ENCODE results near the gene NFIA.
"Not testable (repeated sequence)": the region's sequence is repeated elsewhere in the genome, so short reads cannot be mapped to it uniquely, and the experiment has no call there.

Gene NFIA

GRCh38 chr1:61058483-61059245 lies 23.7 kb upstream of the NFIA start:
- DNase-seq (ENCODE audit: low read depth in 2 of 2) = no peak

- not testable (repeated sequence) for DNase-seq (ENCODE audit: low read depth in 2 of 2)
Observed at GRCh38 chr1:61061601-61062000, 20.8 kb upstream of the NFIA start.

DNA sequence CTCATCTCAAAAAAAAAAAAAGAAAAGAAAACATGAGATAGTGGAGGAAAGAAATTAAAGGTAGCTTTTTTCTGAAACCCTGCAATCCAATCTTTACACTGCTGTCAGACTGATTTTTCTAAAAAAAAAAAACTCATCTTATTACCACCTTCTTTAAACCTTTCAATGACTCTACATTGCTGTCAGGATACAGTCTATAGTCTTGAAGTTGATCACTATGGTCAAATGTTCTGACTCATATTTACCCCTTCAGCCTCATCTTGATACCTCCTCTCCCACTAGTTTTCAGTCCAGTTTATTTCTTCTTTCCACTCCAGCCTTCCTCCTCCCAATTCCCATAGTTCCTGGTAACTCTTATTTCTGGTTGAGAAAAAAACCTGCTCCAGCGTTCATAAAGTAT lies 17.7 kb upstream of the NFIA start:
- no peak for DNase-seq (ENCODE audit: low read depth in 2 of 2)

DNA sequence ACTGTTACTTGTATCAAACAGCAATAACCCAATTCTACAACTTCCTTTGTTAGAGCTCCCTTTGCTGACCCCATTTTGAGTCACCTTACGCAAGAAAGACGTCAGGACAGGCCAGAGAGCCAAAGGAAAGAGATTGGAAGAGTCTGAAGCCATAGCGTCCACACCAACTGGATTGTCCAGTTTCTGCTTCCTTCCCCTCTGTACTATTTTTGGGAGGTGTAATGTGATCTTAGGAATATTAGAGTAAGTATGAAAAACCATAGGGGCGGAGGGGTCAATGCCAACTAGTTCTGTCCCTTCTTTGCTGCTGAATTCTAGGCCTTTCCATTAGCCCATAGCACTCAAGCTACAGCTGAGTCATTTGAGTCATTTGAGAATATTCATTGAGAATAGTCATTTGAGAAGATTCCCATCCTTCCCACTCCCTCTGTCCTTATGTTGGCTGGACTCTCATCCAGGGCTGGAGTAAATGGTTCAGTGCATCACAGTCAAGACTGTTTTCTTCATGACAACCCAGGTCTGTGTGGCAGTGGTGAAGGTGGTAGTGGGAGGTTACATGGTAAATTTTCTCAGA lies 14.8 kb upstream of the NFIA start:
- DNase-seq (ENCODE audit: low read depth in 2 of 2) = no peak

GRCh38 chr1:61070054-61070453 lies 12.3 kb upstream of the NFIA start:
- DNase-seq (ENCODE audit: low read depth in 2 of 2) = no peak

- DNase-seq (ENCODE audit: low read depth in 2 of 2) = no peak
Observed at GRCh38 chr1:61071205-61072130, 10.9 kb upstream of the NFIA start.

- DNase-seq (ENCODE audit: low read depth in 2 of 2) = no peak
Observed at GRCh38 chr1:61073871-61074270, 8.5 kb upstream of the NFIA start.

GRCh38 chr1:61075833-61076232 lies 6.5 kb upstream of the NFIA start:
- DNase-seq (ENCODE audit: low read depth in 2 of 2) = not testable (repeated sequence)

- DNase-seq (ENCODE audit: low read depth in 2 of 2) = peak; percentile 51 to 67
Observed at GRCh38 chr1:61076728-61077675, 5.4 kb upstream of the NFIA start.

GRCh38 chr1:61077676-61078541 lies 4.5 kb upstream of the NFIA start:
- DNase-seq (ENCODE audit: low read depth in 2 of 2) = peak; percentile 83 to 90

DNA sequence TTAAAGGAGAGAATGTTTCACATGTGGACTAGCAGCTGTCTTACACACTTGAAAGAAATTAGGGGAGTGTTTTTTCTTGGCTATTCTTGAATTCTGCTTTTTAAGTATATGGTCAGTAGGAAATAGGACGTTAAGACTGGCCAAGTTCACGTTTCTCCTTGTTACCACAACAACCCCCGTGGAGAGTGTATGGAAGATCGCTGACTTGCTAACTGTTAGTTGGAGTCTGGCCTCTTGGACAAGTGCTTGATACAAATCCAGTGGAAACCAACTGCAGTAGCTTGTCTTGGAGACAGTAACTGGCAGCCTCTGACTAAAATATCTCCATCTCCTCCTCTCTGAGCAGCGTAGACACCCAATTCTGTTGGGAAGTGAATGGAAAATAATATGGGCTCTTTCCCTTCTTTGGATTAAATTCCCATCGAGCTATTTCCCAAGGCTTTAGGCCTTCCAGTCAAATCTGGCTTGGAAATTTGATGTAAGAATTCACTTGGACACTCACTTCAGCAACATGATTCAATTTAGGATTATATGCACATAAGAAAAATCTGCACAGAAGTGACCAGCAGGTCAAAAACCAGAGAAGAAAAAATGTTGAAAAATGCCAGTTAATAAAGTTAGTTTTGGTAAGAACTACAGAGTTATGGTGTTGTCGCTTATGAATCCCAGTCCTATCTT lies 3.6 kb upstream of the NFIA start:
- DNase-seq (ENCODE audit: low read depth in 2 of 2) = no peak

DNA sequence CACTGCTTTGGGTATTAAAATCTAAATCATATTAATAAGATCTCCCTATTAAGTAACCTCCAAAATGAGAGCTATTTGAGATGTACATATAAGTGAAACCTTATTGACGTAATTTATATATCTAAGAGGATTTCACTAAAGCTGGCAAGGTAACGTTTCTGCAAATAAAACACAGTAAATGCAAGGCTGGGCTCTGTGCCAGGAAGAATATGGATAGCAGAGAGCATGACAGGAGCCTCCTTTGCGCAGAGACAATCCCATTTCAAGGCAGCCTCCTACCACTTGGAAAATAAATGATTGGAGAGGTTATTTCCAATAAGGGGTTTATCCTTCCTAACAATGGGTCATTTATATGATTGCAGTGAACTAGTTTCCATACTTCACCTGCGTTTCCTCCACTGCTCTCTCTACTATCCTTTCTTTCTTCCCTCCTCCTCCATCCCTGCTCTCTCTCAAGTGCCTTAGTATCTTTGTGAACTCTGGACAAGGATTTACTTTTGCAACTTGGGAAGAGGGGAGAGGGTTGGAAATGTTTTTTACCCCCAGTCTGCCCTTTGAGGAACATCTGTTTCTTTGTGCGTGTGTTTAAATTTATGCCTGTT lies 3.0 kb upstream of the NFIA start:
- DNase-seq (ENCODE audit: low read depth in 2 of 2) = no peak

- no peak for DNase-seq (ENCODE audit: low read depth in 2 of 2)
Observed at GRCh38 chr1:61079898-61080336, 2.4 kb upstream of the NFIA start.

DNA sequence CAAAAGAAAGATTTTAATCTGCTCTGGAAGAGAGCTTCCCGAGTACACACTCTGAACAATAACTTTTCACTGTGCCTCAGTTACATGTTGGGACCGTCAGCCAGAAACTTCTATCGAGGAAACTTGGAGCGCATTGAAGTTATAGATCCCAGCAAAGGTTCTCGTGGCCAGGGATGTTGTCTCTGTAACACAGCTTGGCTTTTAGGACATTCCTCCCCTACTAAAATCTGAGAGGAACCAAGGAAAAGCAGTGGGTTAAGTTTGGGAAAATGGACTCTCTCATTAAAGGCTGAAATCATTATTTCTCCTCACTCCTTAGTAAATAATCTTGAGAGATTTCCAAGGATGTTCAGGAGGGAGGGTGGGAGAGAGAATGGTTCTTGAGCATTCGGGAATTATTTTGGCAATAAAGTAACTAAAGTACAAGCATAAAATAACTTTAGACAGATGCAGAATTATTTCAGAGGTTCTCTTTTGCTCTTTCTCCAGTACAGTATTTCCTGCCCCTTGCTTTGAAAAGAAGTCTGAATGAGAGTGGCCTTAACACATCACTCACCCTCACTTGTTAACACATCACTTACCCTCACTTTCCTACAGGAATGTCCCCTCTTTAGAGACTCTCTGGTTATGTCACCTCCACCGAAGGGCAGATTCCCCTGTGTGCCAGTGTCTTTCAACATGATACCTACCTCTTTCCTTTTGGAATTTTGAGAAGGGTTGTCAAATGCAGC lies 1.8 kb upstream of the NFIA start:
- no peak for DNase-seq (ENCODE audit: low read depth in 2 of 2)

- DNase-seq (ENCODE audit: low read depth in 2 of 2) = no peak
Observed at GRCh38 chr1:61081144-61081685, 1.1 kb upstream of the NFIA start.

DNA sequence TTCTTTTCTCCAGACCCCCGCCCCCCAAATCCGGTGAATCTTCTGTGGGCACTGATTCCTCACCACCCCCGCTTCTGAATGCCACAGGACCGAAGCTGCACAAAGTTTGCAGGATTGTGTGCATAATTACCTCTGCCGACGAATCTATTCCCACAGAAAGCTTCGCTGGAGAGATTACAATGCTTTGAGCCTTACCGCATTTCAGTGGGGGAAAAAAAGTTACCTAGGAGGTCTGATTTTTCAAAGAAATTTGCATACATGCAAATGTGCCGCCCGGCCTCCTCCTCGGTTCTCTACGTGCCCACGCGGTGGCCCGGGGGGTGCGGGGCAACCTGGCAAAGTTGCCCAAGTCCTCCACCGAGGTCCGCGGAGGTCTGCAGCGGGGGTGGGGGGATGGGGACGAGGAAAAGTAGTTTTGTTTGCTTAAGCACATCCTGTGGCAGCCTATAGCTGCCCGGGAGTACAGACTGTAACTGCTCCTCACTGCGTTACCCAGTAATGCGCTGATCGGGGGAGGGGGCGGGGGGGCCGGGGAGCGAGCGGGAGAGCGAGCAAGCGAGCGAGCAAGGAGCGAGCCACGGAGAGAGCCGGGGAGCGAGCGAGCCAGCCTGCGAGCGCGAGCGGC lies 563 bp upstream of the NFIA start:
- DNase-seq (ENCODE audit: low read depth in 2 of 2) = peak in 1 of 2 donors; percentile 53

GRCh38 chr1:61083013-61083806 lies 849 bp downstream of the NFIA start:
- DNase-seq (ENCODE audit: low read depth in 2 of 2) = peak in 1 of 2 donors; percentile 8

Measured in stimulated activated CD4-positive, alpha-beta T cell treated with anti-CD3 and anti-CD28 coated beads, Interleukin-4, amount 100 ng/mL, for 48 hours (primary cell).